ENCODE data around the gene RASSF3.

RASSF3 gene

GRCh38 chr12:64729909-64730587 lies 119.8 kb downstream of the RASSF3 start:
- TF ChIP-seq ZFX (IDR thresholded peaks at IDR 0.05): no peak
- TF ChIP-seq, protein P1, sequence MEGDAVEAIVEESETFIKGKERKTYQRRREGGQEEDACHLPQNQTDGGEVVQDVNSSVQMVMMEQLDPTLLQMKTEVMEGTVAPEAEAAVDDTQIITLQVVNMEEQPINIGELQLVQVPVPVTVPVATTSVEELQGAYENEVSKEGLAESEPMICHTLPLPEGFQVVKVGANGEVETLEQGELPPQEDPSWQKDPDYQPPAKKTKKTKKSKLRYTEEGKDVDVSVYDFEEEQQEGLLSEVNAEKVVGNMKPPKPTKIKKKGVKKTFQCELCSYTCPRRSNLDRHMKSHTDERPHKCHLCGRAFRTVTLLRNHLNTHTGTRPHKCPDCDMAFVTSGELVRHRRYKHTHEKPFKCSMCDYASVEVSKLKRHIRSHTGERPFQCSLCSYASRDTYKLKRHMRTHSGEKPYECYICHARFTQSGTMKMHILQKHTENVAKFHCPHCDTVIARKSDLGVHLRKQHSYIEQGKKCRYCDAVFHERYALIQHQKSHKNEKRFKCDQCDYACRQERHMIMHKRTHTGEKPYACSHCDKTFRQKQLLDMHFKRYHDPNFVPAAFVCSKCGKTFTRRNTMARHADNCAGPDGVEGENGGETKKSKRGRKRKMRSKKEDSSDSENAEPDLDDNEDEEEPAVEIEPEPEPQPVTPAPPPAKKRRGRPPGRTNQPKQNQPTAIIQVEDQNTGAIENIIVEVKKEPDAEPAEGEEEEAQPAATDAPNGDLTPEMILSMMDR (conservative IDR thresholded peaks at IDR 0.05): no peak
- no peak overlapping the region for H3K27ac ChIP-seq

DNA sequence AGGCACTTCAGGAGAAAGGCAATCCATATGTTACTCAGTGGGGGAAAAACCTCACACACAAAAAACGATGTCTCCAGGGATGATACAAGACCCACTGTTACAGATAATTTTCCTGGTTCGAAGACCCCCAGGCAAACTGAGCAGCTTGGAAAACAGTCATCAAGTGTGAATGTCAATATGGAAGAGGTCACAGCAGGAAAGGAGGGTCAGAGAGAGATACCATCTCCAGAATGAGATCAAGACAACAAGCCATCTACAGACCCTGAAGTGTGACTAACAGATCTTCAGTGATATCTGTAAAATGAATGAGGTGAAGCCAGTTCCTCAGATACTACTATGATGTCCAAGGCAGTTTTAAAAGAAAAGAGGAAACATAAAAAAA lies 120.3 kb downstream of the RASSF3 start:
- no peak for TF ChIP-seq ZFX (IDR thresholded peaks at IDR 0.05)
- TF ChIP-seq, protein P1 (conservative IDR thresholded peaks at IDR 0.05): no peak
- H3K27ac ChIP-seq: no peak overlapping the region

DNA sequence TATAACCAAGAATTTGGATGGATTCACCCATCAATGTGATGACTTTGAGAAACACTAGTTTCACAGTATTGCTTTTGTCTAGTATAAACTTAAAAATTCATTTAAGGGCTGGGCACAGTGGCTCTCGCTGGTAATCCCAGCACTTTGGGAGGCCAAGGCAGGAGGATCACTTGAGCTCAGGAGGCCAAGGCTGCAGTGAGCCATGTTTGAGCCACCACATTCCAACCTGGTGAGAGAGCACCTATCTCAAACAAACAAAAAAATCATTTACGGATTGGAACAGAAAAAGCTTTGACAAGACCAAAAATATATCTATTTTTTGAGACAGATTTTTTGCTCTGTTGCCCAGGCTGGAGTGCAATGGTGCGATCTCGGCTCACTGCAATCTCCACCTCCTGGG lies 121.4 kb downstream of the RASSF3 start:
- no peak overlapping the region for H3K27ac ChIP-seq
- TF ChIP-seq, protein P1 (conservative IDR thresholded peaks at IDR 0.05): no peak
- no peak for TF ChIP-seq ZFX (IDR thresholded peaks at IDR 0.05)

GRCh38 chr12:64733857-64734256 lies 123.6 kb downstream of the RASSF3 start:
- H3K27ac ChIP-seq: no peak overlapping the region; the same call in 1 of the 2 replicates
- TF ChIP-seq, protein P1 (conservative IDR thresholded peaks at IDR 0.05): no peak
- no peak for TF ChIP-seq ZFX (IDR thresholded peaks at IDR 0.05)

DNA sequence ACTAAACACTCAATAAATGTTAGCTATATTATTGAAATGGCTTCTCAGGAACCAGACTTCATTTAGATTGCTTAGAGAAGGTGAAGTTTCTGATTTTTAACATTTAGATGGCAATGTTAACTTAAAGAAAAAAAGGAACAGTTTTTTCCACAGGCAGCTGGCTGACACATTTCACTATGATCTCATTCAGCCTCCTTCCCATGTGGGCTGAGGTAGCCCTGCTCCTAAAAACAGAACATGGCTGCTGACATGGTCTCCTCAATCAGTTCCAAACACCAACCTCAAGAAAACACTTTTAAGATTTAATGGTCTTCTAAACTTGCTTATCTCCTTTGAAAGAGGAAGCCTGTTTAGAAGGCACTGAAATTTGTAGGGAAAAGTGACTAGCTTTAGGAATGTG lies 125.1 kb downstream of the RASSF3 start:
- no peak overlapping the region for H3K27ac ChIP-seq
- TF ChIP-seq ZFX (IDR thresholded peaks at IDR 0.05): no peak
- TF ChIP-seq, protein P1 (conservative IDR thresholded peaks at IDR 0.05): no peak

DNA sequence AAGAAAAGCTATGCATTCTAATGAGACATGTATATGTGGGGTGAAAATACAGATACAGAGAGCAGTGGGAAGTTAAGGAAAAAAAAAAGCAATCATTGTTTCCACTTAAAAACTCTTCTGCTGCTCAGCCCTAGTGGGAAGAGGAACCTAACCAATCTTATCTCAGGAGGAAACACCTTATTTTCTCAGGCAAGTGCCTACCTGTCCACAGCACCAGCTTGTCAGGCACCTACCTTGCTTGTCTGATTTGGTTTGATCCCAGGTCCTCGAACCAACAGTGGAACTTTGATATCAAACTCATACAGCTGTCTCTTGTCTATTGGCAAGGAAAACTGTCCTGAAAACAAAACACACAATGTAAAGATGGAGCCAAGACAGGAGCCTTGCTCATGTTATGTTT lies 126.5 kb downstream of the RASSF3 start:
- TF ChIP-seq ZFX (IDR thresholded peaks at IDR 0.05): no peak
- TF ChIP-seq, protein P1 (conservative IDR thresholded peaks at IDR 0.05): no peak

DNA sequence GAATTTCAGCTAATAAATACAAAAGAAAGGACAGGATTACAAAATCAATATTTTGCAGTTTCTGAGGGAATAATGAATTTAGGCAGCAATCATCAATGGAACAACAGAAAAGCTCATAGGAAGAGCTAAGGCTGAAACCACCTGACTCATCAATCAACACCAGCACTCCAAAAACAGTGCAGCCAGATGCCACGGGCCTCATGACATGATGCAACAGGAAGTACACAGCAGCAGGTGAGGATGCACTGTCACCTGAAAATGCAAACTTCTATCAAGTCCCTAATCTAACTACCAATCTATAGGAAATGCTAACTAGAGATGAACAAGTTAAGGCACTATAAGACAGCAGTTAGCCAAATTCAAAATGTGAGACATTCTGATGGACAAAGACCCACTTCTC lies 127.2 kb downstream of the RASSF3 start:
- no peak overlapping the region for H3K27ac ChIP-seq
- TF ChIP-seq, protein P1 (conservative IDR thresholded peaks at IDR 0.05): no peak
- no peak for TF ChIP-seq ZFX (IDR thresholded peaks at IDR 0.05)

More for the DNA sequence above, 126.5 kb downstream of the RASSF3 start:
- no peak overlapping the region for H3K27ac ChIP-seq
